Fibroblast of skin of left biceps (primary cell): ENCODE results near the gene PEX6.

Experiments used
- DNase-seq, 2 experiments: peaks; one replicate each; pipeline ENCODE4 v3.0.0-alpha.2; 2013; ENCODE audit warnings: low read depth in 2 of 2

PEX6 gene

GRCh38 chr6:42936398-42936797 is 42.6 kb downstream of the PEX6 start:
- DNase-seq, result no peak

GRCh38 chr6:42935322-42935721 is 43.7 kb downstream of the PEX6 start:
- no peak for DNase-seq

GRCh38 chr6:42933205-42933604 is 45.8 kb downstream of the PEX6 start:
- DNase-seq, result no peak

- DNase-seq, result no peak
Measured at GRCh38 chr6:42932412-42932811, 46.6 kb downstream of the PEX6 start.

GRCh38 chr6:42929821-42930360 is 49.1 kb downstream of the PEX6 start:
- peak; percentile 17 to 18 for DNase-seq

- peak; percentile 90 to 91 for DNase-seq
Measured at GRCh38 chr6:42928986-42929820, 49.8 kb downstream of the PEX6 start, which contains the start of gene CNPY3. TSS of gene CNPY3 (plus strand) at chr6:42929480. CDS start at chr6:42929571, 91 bp downstream.

GRCh38 chr6:42925248-42925857 is 53.6 kb downstream of the PEX6 start:
- DNase-seq, result no peak

GRCh38 chr6:42923666-42924065 is 55.3 kb downstream of the PEX6 start:
- no peak for DNase-seq

GRCh38 chr6:42921801-42922200 is 57.2 kb downstream of the PEX6 start:
- no peak for DNase-seq

GRCh38 chr6:42916288-42916687 is 62.7 kb downstream of the PEX6 start:
- DNase-seq, result no peak

GRCh38 chr6:42915732-42916131 is 63.2 kb downstream of the PEX6 start, which contains the start of gene PTCRA:
TSS of gene PTCRA (plus strand) at chr6:42916053. CDS start at chr6:42916070, 17 bp downstream.
- DNase-seq, result no peak

- no peak for DNase-seq
Measured at GRCh38 chr6:42914546-42914945, 64.4 kb downstream of the PEX6 start.
